NCI-H69 (cell line): ENCODE measurements around the gene SLC47A1.
"Not testable (repeated sequence)": the region's sequence is repeated elsewhere in the genome, so short reads cannot be mapped to it uniquely, and the experiment has no call there.

Experiments
- DNase-seq: peaks from one replicate; lab custom pipeline; 2025; lab: John Stamatoyannopoulos, UW

SLC47A1 gene

GRCh38 chr17:19555746-19556145 lies 22.1 kb downstream of the SLC47A1 start:
- no peak for DNase-seq

GRCh38 chr17:19558946-19559345 lies 25.3 kb downstream of the SLC47A1 start:
- no peak for DNase-seq

- DNase-seq: no peak
Observed at GRCh38 chr17:19561697-19562318, 28.2 kb downstream of the SLC47A1 start.

GRCh38 chr17:19565817-19566575 lies 32.3 kb downstream of the SLC47A1 start:
- no peak for DNase-seq

GRCh38 chr17:19567216-19568015 lies 33.8 kb downstream of the SLC47A1 start:
- DNase-seq: no peak

GRCh38 chr17:19568016-19568350 lies 34.3 kb downstream of the SLC47A1 start:
- no peak for DNase-seq

GRCh38 chr17:19569785-19570543 lies 36.3 kb downstream of the SLC47A1 start:
- DNase-seq: no peak

GRCh38 chr17:19570544-19571062 lies 36.9 kb downstream of the SLC47A1 start:
- no peak for DNase-seq

GRCh38 chr17:19573075-19573474 lies 39.4 kb downstream of the SLC47A1 start:
- no peak for DNase-seq

GRCh38 chr17:19574956-19575355 lies 41.3 kb downstream of the SLC47A1 start:
- no peak for DNase-seq

- DNase-seq: peak; percentile 24
Observed at GRCh38 chr17:19578545-19578944, 44.9 kb downstream of the SLC47A1 start.

GRCh38 chr17:19579192-19579761 lies 45.6 kb downstream of the SLC47A1 start:
- DNase-seq: peak; percentile 1

GRCh38 chr17:19579867-19580565 lies 46.4 kb downstream of the SLC47A1 start:
- DNase-seq: peak; percentile 44

- DNase-seq: not testable (repeated sequence)
Observed at GRCh38 chr17:19580566-19580920, 46.9 kb downstream of the SLC47A1 start.

- not testable (repeated sequence) for DNase-seq
Observed at GRCh38 chr17:19582152-19582551, 48.5 kb downstream of the SLC47A1 start.

GRCh38 chr17:19583871-19584270 lies 50.2 kb downstream of the SLC47A1 start:
- DNase-seq: no peak

GRCh38 chr17:19590451-19590850 lies 56.8 kb downstream of the SLC47A1 start:
- DNase-seq: no peak

- DNase-seq: peak; percentile 22
Observed at GRCh38 chr17:19590912-19591551, 57.4 kb downstream of the SLC47A1 start.

GRCh38 chr17:19592316-19592715 lies 58.7 kb downstream of the SLC47A1 start:
- DNase-seq: no peak

GRCh38 chr17:19596869-19597268 lies 63.2 kb downstream of the SLC47A1 start:
- DNase-seq: no peak

- DNase-seq: no peak
Observed at GRCh38 chr17:19610311-19610710, 76.7 kb downstream of the SLC47A1 start.
